ENCODE measurements around the gene RHBDF1.

The RHBDF1 gene

DNA sequence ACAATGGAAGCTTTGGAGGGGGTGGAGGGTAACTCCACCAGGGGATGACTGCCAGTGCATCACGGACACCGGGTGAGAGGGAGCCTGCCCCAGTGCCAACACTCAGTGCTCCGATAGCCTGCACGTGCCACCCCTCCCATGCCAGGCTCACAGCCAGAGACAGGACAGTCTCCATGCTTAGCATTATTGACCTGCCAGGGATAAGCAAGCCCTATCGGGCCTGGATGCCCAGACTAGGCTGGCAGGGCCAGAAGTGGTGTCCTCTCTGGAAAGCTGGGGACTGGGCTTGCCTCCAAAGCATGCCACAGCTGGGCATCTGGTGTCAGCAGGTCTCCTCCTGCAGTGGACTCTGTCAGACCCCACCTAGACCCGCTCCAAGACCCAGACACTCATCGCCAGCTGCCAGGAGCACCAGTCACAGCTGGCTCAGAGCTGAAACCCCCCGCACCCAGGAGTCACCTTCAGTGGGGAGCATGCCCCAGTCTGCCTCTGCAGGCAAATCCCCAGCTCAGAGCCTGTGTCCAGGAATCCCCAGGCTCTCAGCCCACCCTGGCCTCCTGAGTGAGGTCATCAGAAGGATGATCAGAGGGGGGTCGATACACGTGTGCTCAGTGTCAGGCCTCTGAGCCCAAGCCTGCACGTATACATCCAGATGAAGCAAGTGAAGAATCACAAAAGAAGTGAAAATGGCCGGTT is 1.8 kb upstream of the RHBDF1 start:
- CTCF ChIA-PET: interaction anchor here (0.6 to 2.0 kb wide), 3 partner anchors 8 to 33 kb away, joined by 3 to 8 read pairs (median 7); no protein-coding TSS in a partner anchor
- DNase-seq (ENCODE audit: extremely low spot score): no peak
- POLR2A ChIA-PET: interaction anchor here (2.0 kb wide), 1 partner anchor 21 kb away, joined by 7 read pairs; the partner anchor contains the start of genes POLR3K and SNRNP25
- TF ChIP-seq ARNT (IDR thresholded peaks at IDR 0.05): no peak
- TF ChIP-seq ZNF384 (IDR thresholded peaks at IDR 0.05): no peak
- no peak for TF ChIP-seq FOXM1 (IDR thresholded peaks at IDR 0.05; ENCODE audit: borderline replicate concordance)
- TF ChIP-seq HDGF (IDR thresholded peaks at IDR 0.05; ENCODE audit: borderline replicate concordance): no peak
- no peak for TF ChIP-seq TARDBP (IDR thresholded peaks at IDR 0.05)
- no peak for TF ChIP-seq CTBP1 (IDR thresholded peaks at IDR 0.05; ENCODE audit: borderline replicate concordance)
- TF ChIP-seq ELF4 (IDR thresholded peaks at IDR 0.05): no peak
- TF ChIP-seq FOXK2 (IDR thresholded peaks at IDR 0.05): no peak
- no peak for TF ChIP-seq FOXA1 (IDR thresholded peaks at IDR 0.05)
- no peak for TF ChIP-seq SUZ12 (IDR thresholded peaks at IDR 0.05)
- TF ChIP-seq SP1 (IDR thresholded peaks at IDR 0.05): no peak
- TF ChIP-seq LEF1 (IDR thresholded peaks at IDR 0.05; ENCODE audit: borderline replicate concordance): no peak

DNA sequence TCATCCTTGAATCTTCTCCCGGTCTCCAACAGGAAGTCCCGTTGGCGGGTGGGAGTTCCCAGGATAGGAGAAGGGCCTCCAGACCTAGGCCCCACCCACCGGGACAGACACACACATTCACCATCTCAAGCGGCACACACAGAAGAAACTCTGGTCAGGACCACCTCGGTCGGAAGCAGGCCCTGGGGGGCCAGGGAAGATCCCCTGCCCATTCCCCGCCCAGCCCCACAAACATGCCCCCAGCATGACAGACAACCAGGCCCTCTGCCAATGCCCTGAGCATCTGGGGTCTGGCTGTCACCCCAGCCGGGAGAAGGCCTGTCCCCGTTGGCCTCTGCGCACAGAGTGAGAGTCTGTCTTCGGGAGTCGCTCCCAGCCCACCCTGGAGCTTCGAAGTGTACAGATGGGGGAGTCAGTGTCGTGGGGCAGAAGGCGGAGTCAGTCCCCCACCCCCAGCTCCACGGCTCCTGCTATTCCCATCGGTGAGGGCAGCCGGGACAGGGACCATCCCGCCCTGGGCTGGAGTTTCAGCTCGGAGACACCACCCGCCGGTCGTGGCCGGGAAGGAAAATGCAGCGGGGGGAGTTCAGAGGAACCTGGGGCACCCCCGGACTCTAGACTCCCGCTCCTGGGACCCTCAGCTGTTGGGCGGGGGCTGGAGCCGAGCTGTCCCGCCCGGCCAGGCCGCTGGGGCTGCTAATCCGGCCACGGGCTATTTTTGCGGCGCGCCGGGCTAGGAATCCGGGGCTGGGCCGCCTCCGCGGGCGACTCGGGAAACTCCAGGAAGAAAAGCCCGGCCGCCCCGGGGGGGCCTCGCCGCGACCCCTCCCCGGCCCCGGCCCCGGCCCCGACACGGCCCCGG is 660 bp downstream of the RHBDF1 start:
- ChIA-PET POLR2A (interaction anchor here (0.9 to 3.8 kb wide), 7 partner anchors 9 to 26 kb away, joined by 3 to 12 read pairs (median 3); partner anchors contain the start of genes POLR3K and SNRNP25), CTCF (interaction anchor here (0.6 to 9.2 kb wide), 6 partner anchors 9 to 293 kb away, joined by 3 to 130 read pairs (median 3); partner anchors contain the start of gene HBQ1)
- peak; percentile 56 for DNase-seq (ENCODE audit: extremely low spot score)

DNA sequence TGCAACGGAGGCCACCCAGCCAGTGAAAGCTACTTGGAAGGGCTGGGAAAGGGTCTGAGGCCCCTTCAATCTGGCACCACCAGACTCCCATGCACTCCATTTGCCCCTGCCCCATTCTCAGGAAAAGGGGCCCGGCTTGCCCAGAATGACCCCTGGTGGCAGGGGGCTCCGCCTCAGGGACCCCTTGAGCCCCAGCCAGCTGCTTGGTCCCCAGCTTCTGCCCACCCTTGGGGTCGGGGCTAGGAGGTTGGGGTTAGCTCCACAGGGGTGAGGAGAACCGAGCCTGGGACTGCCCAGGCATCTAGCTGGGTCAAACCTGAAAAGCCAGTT is 1.3 kb downstream of the RHBDF1 start:
- ChIA-PET CTCF (interaction anchor here (0.6 to 9.2 kb wide), 4 partner anchors 9 to 294 kb away, joined by 3 to 130 read pairs (median 4); partner anchors contain the start of gene HBQ1), POLR2A (interaction anchor here (0.9 to 3.8 kb wide), 4 partner anchors 18 to 27 kb away, joined by 3 to 12 read pairs (median 4); partner anchors contain the start of genes POLR3K and SNRNP25)
- no peak for DNase-seq (ENCODE audit: extremely low spot score)
- no peak for TF ChIP-seq TARDBP (IDR thresholded peaks at IDR 0.05)
- no peak for TF ChIP-seq CTBP1 (IDR thresholded peaks at IDR 0.05; ENCODE audit: borderline replicate concordance)
- TF ChIP-seq FOXA1 (IDR thresholded peaks at IDR 0.05): no peak
- TF ChIP-seq L3MBTL2 (conservative IDR thresholded peaks at IDR 0.05): no peak
- TF ChIP-seq, protein P1, sequence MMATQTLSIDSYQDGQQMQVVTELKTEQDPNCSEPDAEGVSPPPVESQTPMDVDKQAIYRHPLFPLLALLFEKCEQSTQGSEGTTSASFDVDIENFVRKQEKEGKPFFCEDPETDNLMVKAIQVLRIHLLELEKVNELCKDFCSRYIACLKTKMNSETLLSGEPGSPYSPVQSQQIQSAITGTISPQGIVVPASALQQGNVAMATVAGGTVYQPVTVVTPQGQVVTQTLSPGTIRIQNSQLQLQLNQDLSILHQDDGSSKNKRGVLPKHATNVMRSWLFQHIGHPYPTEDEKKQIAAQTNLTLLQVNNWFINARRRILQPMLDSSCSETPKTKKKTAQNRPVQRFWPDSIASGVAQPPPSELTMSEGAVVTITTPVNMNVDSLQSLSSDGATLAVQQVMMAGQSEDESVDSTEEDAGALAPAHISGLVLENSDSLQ (IDR thresholded peaks at IDR 0.05): no peak
- TF ChIP-seq HDGF (IDR thresholded peaks at IDR 0.05; ENCODE audit: borderline replicate concordance): no peak
- TF ChIP-seq BHLHE40 (IDR thresholded peaks at IDR 0.05; ENCODE audit: borderline replicate concordance): no peak
- no peak for TF ChIP-seq SP1 (IDR thresholded peaks at IDR 0.05)
- no peak for TF ChIP-seq ELF4 (IDR thresholded peaks at IDR 0.05)
- no peak for TF ChIP-seq SUZ12 (IDR thresholded peaks at IDR 0.05)
- TF ChIP-seq FOXK2 (IDR thresholded peaks at IDR 0.05): no peak
- no peak for TF ChIP-seq LEF1 (IDR thresholded peaks at IDR 0.05; ENCODE audit: borderline replicate concordance)

More for the DNA sequence above, 660 bp downstream of the RHBDF1 start:
- TF ChIP-seq CTBP1 (IDR thresholded peaks at IDR 0.05; ENCODE audit: borderline replicate concordance): no peak
- TF ChIP-seq SUZ12 (IDR thresholded peaks at IDR 0.05): no peak
- no peak for TF ChIP-seq LEF1 (IDR thresholded peaks at IDR 0.05; ENCODE audit: borderline replicate concordance)
- no peak for TF ChIP-seq TARDBP (IDR thresholded peaks at IDR 0.05)
- TF ChIP-seq ELF4 (IDR thresholded peaks at IDR 0.05): no peak
- TF ChIP-seq L3MBTL2 (conservative IDR thresholded peaks at IDR 0.05): no peak
- TF ChIP-seq BHLHE40 (IDR thresholded peaks at IDR 0.05; ENCODE audit: borderline replicate concordance): no peak
- TF ChIP-seq FOXM1 (IDR thresholded peaks at IDR 0.05; ENCODE audit: borderline replicate concordance): no peak
- no peak for TF ChIP-seq SP1 (IDR thresholded peaks at IDR 0.05)
- no peak for TF ChIP-seq ARNT (IDR thresholded peaks at IDR 0.05)
- TF ChIP-seq, protein P1 (IDR thresholded peaks at IDR 0.05): no peak
- no peak for TF ChIP-seq HDGF (IDR thresholded peaks at IDR 0.05; ENCODE audit: borderline replicate concordance)
- no peak for TF ChIP-seq FOXA1 (IDR thresholded peaks at IDR 0.05)
- TF ChIP-seq FOXK2 (IDR thresholded peaks at IDR 0.05): no peak
- no peak for TF ChIP-seq ZNF384 (IDR thresholded peaks at IDR 0.05)
- no peak for TF ChIP-seq NFRKB (IDR thresholded peaks at IDR 0.05)

DNA sequence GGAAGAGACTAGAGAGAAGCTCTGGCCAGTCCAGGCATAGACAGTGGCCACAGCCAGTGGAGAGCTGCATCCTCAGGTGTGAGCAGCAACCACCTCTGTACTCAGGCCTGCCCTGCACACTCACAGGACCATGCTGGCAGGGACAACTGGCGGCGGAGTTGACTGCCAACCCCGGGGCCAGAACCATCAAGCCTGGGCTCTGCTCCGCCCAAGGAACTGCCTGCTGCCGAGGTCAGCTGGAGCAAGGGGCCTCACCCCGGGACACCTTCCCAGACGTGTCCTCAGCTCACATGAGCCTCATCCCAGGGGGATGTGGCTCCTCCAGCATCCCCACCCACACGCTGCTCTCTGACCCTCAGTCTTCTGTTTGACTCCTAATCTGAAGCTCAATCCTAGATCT is 3.2 kb downstream of the RHBDF1 start:
- CTCF ChIA-PET: interaction anchor here (1.2 to 9.2 kb wide), 2 partner anchors 16 to 26 kb away, joined by 3 to 130 read pairs; partner anchors contain the start of gene POLR3K
- POLR2A ChIA-PET: interaction anchor here (8.3 kb wide), 1 partner anchor 16 kb away, joined by 31 read pairs; the partner anchor contains the start of genes POLR3K and SNRNP25
- TF ChIP-seq ELF4 (IDR thresholded peaks at IDR 0.05) (no peak), CTBP1 (IDR thresholded peaks at IDR 0.05; ENCODE audit: borderline replicate concordance) (no peak), HDGF (IDR thresholded peaks at IDR 0.05; ENCODE audit: borderline replicate concordance) (no peak), FOXK2 (IDR thresholded peaks at IDR 0.05) (no peak), SUZ12 (IDR thresholded peaks at IDR 0.05) (no peak), BHLHE40 (IDR thresholded peaks at IDR 0.05; ENCODE audit: borderline replicate concordance) (no peak), ARNT (IDR thresholded peaks at IDR 0.05) (no peak), FOXA1 (IDR thresholded peaks at IDR 0.05) (no peak), L3MBTL2 (conservative IDR thresholded peaks at IDR 0.05) (no peak), FOXM1 (IDR thresholded peaks at IDR 0.05; ENCODE audit: borderline replicate concordance) (no peak), NFRKB (IDR thresholded peaks at IDR 0.05) (no peak), SP1 (IDR thresholded peaks at IDR 0.05) (no peak), LEF1 (IDR thresholded peaks at IDR 0.05; ENCODE audit: borderline replicate concordance) (no peak), TARDBP (IDR thresholded peaks at IDR 0.05) (no peak), ZNF384 (IDR thresholded peaks at IDR 0.05) (no peak)
- TF ChIP-seq, protein P1 (IDR thresholded peaks at IDR 0.05): no peak
- no peak for DNase-seq (ENCODE audit: extremely low spot score)

All from HEK293T (cell line).